T1000 (cell line): ENCODE measurements around the gene MAB21L2.
"Not testable (repeated sequence)": the region's sequence is repeated elsewhere in the genome, so short reads cannot be mapped to it uniquely, and the experiment has no call there.

ENCODE experiments used
- DNase-seq: peaks from one replicate; lab custom pipeline; 2025; ENCODE audit warnings: mixed read lengths; lab: John Stamatoyannopoulos, UW

Gene MAB21L2

GRCh38 chr4:150582146-150582872, at the start of gene MAB21L2:
TSS of gene MAB21L2 (plus strand) at chr4:150582151. CDS start at chr4:150583030, 879 bp downstream.
- no peak for DNase-seq

- no peak for DNase-seq
These were observed 48.3 kb upstream of the MAB21L2 start for GRCh38 chr4:150533673-150534072.

- DNase-seq: no peak
These were observed 47.1 kb upstream of the MAB21L2 start for GRCh38 chr4:150534818-150535217.

GRCh38 chr4:150537911-150538310, 44.0 kb upstream of the MAB21L2 start:
- DNase-seq: not testable (repeated sequence)

GRCh38 chr4:150540536-150540935, 41.4 kb upstream of the MAB21L2 start:
- no peak for DNase-seq

GRCh38 chr4:150540959-150541360, 41.0 kb upstream of the MAB21L2 start:
- no peak for DNase-seq

- DNase-seq: no peak
These were observed 40.3 kb upstream of the MAB21L2 start for GRCh38 chr4:150541681-150542080.

- DNase-seq: no peak
These were observed 38.9 kb upstream of the MAB21L2 start for GRCh38 chr4:150543042-150543441.

GRCh38 chr4:150546286-150546685, 35.7 kb upstream of the MAB21L2 start:
- DNase-seq: no peak

- no peak for DNase-seq
These were observed 34.7 kb upstream of the MAB21L2 start for GRCh38 chr4:150547154-150547838.

- not testable (repeated sequence) for DNase-seq
These were observed 24.1 kb upstream of the MAB21L2 start for GRCh38 chr4:150557811-150558210.

- DNase-seq: no peak
These were observed 20.7 kb upstream of the MAB21L2 start for GRCh38 chr4:150561143-150561737.

- DNase-seq: no peak
These were observed 19.7 kb upstream of the MAB21L2 start for GRCh38 chr4:150562250-150562649.

GRCh38 chr4:150562751-150563150, 19.2 kb upstream of the MAB21L2 start:
- DNase-seq: no peak

GRCh38 chr4:150564967-150565366, 17.0 kb upstream of the MAB21L2 start:
- DNase-seq: not testable (repeated sequence)

GRCh38 chr4:150567070-150567469, 14.9 kb upstream of the MAB21L2 start:
- no peak for DNase-seq

- no peak for DNase-seq
These were observed 12.5 kb upstream of the MAB21L2 start for GRCh38 chr4:150569384-150569987.

- no peak for DNase-seq
These were observed 11.9 kb upstream of the MAB21L2 start for GRCh38 chr4:150569998-150570535.

- no peak for DNase-seq
These were observed 11.1 kb upstream of the MAB21L2 start for GRCh38 chr4:150570862-150571261.

GRCh38 chr4:150572704-150573504, 9.0 kb upstream of the MAB21L2 start:
- DNase-seq: no peak

GRCh38 chr4:150573534-150573933, 8.4 kb upstream of the MAB21L2 start:
- no peak for DNase-seq

GRCh38 chr4:150574678-150575077, 7.3 kb upstream of the MAB21L2 start:
- DNase-seq: no peak
